Measurements from ENCODE around the gene FAM43A.

GRCh38 chr3:194642769-194643168 is 42.9 kb upstream of the FAM43A start:
- TF ChIP-seq, protein P1, sequence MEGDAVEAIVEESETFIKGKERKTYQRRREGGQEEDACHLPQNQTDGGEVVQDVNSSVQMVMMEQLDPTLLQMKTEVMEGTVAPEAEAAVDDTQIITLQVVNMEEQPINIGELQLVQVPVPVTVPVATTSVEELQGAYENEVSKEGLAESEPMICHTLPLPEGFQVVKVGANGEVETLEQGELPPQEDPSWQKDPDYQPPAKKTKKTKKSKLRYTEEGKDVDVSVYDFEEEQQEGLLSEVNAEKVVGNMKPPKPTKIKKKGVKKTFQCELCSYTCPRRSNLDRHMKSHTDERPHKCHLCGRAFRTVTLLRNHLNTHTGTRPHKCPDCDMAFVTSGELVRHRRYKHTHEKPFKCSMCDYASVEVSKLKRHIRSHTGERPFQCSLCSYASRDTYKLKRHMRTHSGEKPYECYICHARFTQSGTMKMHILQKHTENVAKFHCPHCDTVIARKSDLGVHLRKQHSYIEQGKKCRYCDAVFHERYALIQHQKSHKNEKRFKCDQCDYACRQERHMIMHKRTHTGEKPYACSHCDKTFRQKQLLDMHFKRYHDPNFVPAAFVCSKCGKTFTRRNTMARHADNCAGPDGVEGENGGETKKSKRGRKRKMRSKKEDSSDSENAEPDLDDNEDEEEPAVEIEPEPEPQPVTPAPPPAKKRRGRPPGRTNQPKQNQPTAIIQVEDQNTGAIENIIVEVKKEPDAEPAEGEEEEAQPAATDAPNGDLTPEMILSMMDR (conservative IDR thresholded peaks at IDR 0.05 in 1 of 2, IDR thresholded peaks at IDR 0.05 in 1 of 2; ENCODE audit: extremely low read depth in 1 of 2, insufficient read depth in 1 of 2, low read depth in 1 of 2, low read length in 2 of 2) = no peak
- no peak for TF ChIP-seq EZH2 (IDR thresholded peaks at IDR 0.05; ENCODE audit: borderline replicate concordance, low read length)

All from mammary epithelial cell (primary cell).